Activated T-helper 1 cell treated with anti-CD3 and anti-CD28 coated beads, Interleukin-12 subunit alpha, Interleukin-12 subunit beta, Interleukin-2, Interleukin-4 antibody, amounts not matched to agents 30 ng/mL and 10 ng/mL and 1 ng/mL, durations not matched to agents 14 hours and 24 hours and 36 hours (primary cell): ENCODE measurements around the gene ZNF638. TPM values are rescaled to one million over a fixed set of nuclear protein-coding genes. Genes with fewer than 3 reads are reported as not detected.
A peak's percentile ranks its signal among the peaks of the same experiment; 100 is the strongest.

Source experiments
- DNase-seq: peaks from one replicate; pipeline ENCODE4 v3.0.0; 2021; ENCODE audit warnings: low spot score
- H3K27ac Mint-ChIP-seq: one replicate; pipeline ENCODE4 v1.8.0; 2021; ENCODE audit warnings: mild to moderate bottlenecking, mixed read lengths
- H3K27me3 Mint-ChIP-seq: one replicate; pipeline ENCODE4 v1.8.0; 2022; ENCODE audit warnings: mild to moderate bottlenecking, moderate library complexity, mixed read lengths; ENCODE audit not compliant: insufficient read depth
- H3K36me3 Mint-ChIP-seq: one replicate; pipeline ENCODE4 v1.8.0; 2021; ENCODE audit warnings: low read depth, mixed read lengths
- H3K4me1 Mint-ChIP-seq: one replicate; pipeline ENCODE4 v1.8.0; 2021; ENCODE audit warnings: low read depth, mixed read lengths
- H3K4me3 Mint-ChIP-seq: one replicate; pipeline ENCODE4 v1.8.0; 2021; ENCODE audit warnings: mild to moderate bottlenecking, moderate library complexity, mixed read lengths
- H3K9me3 Mint-ChIP-seq: one replicate; pipeline ENCODE4 v1.8.0; 2021; ENCODE audit warnings: mixed read lengths
- intact Hi-C: fragments of 100-400 bp; cut with micrococcal nuclease; formaldehyde crosslinking; loops from one replicate; pipeline ENCODE4 v1.15.1; 2024
- total RNA-seq: library from RNA; stranded (reverse); gene quantifications from 2 replicates; pipeline ENCODE4 v1.2.3, GENCODE V29; 2022

Gene ZNF638
- total RNA-seq, 1 donor from 2014 or later = 88.8 TPM

DNA sequence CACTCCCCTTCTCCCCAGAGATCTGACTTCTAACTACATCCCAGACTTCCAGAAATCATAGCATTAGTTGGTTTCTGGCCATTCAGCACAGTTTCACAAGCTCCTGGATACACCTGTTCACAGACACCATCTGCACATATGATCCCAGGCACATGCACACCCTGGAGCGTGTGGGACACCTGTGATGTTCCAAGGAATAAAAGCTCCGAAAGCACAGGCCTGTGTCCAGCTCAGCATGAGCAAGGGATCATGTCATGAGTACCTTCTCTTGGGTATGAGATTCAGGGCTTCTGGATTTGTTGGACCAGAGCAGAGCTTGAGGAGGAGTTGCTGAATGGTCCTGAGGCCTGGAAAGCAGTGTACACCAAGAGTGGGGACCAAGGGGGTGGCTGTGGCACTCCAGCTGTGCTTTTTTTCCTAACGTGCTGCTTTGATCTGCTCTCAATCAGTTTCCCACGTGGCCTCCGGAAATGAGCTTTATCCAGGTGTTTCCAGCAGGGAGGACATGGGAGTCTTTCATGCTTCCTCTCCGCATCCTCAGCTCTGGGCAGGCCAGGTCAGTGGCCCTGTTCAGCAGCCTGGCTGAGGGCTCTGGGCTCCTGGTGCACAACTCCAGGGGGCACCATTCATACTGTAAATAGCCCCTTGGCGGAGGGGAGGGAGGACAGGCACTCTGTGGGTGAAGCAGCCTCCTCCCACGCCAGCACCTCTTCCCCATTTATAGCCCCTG is 123.6 kb downstream of the ZNF638 start:
- intact Hi-C loops = no loop called here
- Mint-ChIP-seq H3K4me3 (no peak overlapping the region), H3K27me3 (peaks cover 33% of the 10 kb centered on the region), H3K27ac (no peak overlapping the region), H3K4me1 (peaks cover 22% of the 10 kb centered on the region), H3K36me3 (no peaks in the 10 kb centered on the region), H3K9me3 (no peaks in the 10 kb centered on the region)
- no peak for DNase-seq

DNA sequence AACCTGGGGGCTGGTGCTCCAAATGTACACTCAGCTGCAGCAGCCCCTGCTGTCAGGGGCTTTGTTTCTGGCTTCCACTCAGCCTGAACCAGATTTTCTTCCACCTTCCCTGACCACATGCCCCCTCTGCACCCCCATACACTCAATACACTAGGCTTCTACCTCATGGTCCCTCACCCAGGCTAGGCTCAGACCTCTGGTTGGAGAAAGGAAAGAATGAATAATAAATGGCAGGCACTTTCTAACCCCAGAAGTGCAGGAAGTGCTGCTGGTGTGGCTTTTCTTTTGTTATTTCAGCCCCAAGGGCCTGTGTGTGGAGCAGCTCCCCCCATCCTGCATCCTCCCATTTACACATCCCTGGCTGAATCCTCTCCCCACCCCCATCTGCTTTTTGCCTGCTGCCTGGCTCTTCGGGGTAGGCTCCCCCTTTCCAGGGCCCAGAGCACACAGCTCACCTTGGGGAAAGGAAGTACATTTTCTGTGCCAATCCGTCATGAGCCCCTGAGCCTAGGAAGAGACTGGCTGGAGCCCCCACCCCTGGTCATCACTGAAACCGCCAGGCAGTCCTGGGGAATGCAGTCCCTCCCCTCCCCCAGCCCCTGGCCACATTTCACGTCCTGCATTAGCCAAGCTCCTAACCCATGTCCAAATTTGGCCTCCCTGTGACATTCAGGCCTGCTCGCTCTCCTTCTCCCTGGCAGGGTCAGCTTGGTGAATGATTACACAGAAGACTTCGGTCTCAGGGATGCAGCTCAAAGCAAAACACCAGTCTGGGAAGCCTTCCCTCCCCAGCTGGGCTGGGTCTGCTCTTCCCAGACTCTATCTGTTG is 124.4 kb downstream of the ZNF638 start:
- intact Hi-C loops = no loop called here
- DNase-seq = no peak
- Mint-ChIP-seq H3K27me3 (peaks cover 33% of the 10 kb centered on the region), H3K9me3 (no peaks in the 10 kb centered on the region), H3K27ac (no peak overlapping the region), H3K4me1 (peaks cover 22% of the 10 kb centered on the region), H3K36me3 (no peaks in the 10 kb centered on the region), H3K4me3 (peak overlapping the region; percentile 29)

DNA sequence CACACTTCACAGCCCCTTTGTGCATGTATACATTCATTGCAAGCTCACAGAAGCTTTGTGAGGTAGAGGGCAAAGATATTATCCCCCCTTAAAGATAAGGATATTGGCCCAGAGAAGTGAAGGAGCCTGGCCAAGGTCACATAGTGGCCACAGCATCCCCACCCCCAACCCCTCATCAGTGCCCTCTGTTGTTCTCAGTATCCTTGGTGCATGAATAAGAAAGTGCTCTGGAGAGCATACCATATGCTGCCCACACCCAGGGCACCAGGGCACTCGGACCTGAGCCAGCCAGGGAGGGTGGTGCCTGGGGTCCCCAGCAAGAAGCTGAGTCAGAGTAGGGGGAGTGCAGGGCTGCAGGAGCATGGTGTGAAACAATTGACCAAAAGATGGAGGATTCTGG is 125.0 kb downstream of the ZNF638 start:
- intact Hi-C loops = no loop called here
- Mint-ChIP-seq H3K4me1 (peaks cover 22% of the 10 kb centered on the region), H3K4me3 (no peak overlapping the region), H3K27ac (no peak overlapping the region), H3K27me3 (peaks cover 26% of the 10 kb centered on the region), H3K36me3 (no peaks in the 10 kb centered on the region), H3K9me3 (no peaks in the 10 kb centered on the region)
- no peak for DNase-seq

DNA sequence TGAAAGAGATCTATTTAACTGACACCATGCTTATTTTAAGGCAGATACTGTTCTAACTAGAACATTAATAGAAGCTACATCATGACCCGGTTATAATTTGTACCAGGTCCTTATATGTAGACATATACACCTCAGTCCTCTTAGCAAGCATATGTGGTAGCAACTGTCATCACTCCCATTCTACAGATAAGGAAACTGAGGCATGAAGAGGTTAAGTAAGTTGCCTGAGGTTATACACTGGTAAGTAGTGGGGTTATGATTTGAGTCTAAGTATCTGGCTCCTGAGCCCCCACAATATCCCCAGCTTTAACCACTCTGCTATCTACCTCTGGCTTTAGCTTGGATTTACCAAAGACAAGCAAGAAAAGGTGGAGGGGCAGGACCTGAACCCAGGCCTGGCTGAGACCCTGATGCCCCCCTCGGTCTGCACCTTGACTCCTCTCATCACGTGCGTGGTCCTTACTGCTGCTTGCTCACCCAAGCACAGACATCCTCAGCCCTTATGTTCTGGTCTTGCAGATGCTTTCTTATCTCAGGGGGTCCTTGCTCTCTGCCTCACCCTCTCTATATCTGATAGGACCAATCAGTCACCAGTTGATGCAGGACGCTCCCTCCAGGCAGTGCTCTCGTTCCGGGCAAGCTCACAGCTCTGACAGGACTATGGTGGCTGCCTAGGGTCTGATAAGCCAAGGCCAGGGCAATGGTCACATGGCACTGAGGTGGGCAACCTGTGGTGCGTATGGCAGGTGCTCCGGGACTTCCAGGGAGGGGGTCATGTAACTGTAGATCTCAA is 125.7 kb downstream of the ZNF638 start:
- H3K27me3 Mint-ChIP-seq = peaks cover 22% of the 10 kb centered on the region
- H3K4me1 Mint-ChIP-seq = peaks cover 20% of the 10 kb centered on the region
- no peak overlapping the region for H3K4me3 Mint-ChIP-seq
- intact Hi-C loops = no loop called here
- no peaks in the 10 kb centered on the region for H3K36me3 Mint-ChIP-seq
- no peak for DNase-seq
- no peak overlapping the region for H3K27ac Mint-ChIP-seq
- H3K9me3 Mint-ChIP-seq = no peaks in the 10 kb centered on the region

DNA sequence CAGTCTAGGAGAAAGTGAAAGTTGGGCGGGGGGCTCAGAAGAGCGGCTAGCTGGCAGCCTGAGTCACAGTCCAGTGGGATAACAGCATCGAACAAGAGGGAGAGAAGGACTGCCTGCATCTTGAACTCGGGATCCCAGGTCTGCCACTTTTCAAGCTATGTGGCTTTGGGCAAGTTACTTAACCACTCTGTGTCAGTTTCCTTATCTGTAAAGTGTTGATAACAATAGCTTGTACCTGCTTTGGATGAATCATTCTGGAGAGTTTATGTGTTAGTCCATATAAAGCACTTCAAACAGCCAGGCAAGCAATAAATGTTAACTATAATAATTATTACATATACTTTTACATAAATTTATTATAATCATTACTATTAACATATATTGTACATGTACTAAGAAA is 126.3 kb downstream of the ZNF638 start:
- no peak overlapping the region for H3K27ac Mint-ChIP-seq
- intact Hi-C loops = no loop called here
- H3K36me3 Mint-ChIP-seq = no peaks in the 10 kb centered on the region
- H3K27me3 Mint-ChIP-seq = peaks cover 16% of the 10 kb centered on the region
- H3K4me1 Mint-ChIP-seq = peaks cover 14% of the 10 kb centered on the region
- no peak overlapping the region for H3K4me3 Mint-ChIP-seq
- DNase-seq = no peak
- H3K9me3 Mint-ChIP-seq = no peaks in the 10 kb centered on the region

DNA sequence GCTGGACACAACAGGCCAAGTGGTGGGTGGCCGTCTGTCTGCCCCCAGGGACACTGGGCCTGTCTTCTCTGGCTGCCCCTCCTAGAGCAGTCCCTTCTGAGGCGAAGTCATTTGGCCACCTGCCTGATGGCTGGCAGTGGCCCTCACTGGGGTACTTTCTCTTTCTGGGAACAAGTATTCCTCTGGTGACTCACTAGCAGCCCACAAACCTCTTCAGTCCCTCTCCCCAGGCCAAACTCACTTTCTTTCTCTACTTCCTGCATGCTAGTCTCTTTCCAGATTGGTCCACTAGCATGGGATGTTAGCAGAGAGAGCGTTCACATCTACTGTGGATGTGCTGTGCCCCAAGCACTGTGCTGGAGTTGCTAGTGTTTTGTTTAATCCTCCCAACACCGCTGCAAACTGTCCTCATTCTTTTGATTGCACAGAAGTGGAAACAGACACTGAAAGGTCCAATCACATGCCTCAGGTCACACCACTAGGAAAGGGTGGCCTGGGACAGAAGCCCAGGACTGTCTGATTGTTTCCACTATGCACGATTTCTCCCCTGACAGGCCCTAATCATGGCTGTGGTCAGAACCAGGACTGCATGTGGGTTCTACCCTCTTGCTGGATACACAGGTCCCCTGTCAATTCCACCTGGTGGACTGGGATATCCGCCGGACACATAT is 127.0 kb downstream of the ZNF638 start:
- DNase-seq = no peak
- H3K4me3 Mint-ChIP-seq = no peak overlapping the region
- no peak overlapping the region for H3K27ac Mint-ChIP-seq
- intact Hi-C loops = no loop called here
- peaks cover 11% of the 10 kb centered on the region for H3K27me3 Mint-ChIP-seq
- peaks cover 12% of the 10 kb centered on the region for H3K4me1 Mint-ChIP-seq
- no peaks in the 10 kb centered on the region for H3K9me3 Mint-ChIP-seq
- H3K36me3 Mint-ChIP-seq = no peaks in the 10 kb centered on the region

DNA sequence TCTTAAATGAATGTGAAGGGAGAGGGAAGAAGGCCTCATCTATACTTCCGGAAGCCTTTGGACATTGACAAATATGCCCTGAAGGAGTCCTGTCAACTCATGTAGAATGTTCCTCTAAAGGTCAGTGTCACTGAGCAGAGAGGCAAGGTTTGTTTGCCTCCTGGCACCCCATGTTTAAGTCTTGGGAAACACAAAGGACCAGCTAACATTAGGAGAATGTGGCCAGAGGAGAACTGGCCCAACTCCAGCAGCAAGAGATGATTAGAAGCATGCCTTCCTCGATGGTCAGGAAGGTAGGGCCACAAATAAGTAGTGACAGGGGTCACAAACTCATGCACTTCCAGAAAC is 127.5 kb downstream of the ZNF638 start:
- H3K4me3 Mint-ChIP-seq = no peak overlapping the region
- DNase-seq = no peak
- no peaks in the 10 kb centered on the region for H3K9me3 Mint-ChIP-seq
- no peaks in the 10 kb centered on the region for H3K36me3 Mint-ChIP-seq
- intact Hi-C loops = no loop called here
- peaks cover 11% of the 10 kb centered on the region for H3K27me3 Mint-ChIP-seq
- peaks cover 12% of the 10 kb centered on the region for H3K4me1 Mint-ChIP-seq
- H3K27ac Mint-ChIP-seq = no peak overlapping the region

DNA sequence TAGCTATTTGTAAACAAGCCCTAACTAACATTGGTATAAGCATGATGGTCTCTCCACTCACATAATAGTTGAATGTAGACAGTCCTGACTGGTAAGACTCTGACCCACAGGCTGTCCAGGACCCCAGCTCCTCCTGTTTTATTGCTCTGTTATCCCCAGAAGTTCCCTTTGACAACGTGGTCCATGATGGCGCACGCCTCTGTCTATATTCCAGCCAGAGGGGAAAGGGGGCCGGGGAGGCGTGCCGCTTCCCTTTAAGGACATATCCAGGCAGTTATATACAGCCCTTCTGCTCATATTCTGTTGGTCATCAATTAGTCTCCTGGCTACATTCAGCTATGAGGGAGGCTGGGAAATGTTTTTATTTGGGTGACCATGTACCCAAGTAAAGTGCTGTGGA is 128.5 kb downstream of the ZNF638 start:
- H3K27me3 Mint-ChIP-seq = peaks cover 11% of the 10 kb centered on the region
- no peak overlapping the region for H3K27ac Mint-ChIP-seq
- H3K9me3 Mint-ChIP-seq = no peaks in the 10 kb centered on the region
- H3K36me3 Mint-ChIP-seq = no peaks in the 10 kb centered on the region
- H3K4me1 Mint-ChIP-seq = peaks cover 12% of the 10 kb centered on the region
- DNase-seq = no peak
- no peak overlapping the region for H3K4me3 Mint-ChIP-seq
- intact Hi-C loops = no loop called here

DNA sequence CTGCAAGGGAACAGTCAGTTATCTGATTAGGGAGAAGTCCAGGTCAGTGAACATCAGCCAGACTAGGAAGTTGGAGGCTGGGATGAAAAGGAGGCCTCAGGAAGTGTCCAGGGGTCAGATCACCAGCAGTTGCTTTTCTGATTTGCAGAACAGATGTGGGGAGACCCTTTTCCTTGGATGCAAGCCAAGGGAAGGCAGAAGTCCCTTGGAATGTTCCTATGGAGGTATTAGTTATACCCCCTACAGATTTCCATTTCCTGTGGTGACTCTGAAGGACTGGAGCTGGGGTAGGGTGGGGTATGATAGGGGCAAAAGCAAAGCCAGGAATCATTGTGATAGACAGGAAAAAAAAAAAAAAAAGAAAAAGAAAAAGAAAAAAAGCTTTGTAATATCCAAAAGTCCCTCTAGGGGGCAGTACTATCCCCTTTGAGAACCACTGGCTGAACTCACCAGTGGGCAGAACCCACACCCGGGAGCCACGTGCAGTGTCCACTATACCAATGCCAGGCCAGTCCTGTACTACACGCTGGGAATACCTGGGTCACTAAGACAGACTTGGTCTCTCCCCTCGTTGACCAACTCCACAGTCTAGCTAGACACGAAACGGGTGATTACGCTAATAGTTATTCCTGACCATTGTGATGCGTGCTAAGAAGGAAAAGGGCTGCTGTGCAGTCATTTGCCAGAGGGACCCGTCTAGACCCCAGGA is 129.2 kb downstream of the ZNF638 start:
- no peak overlapping the region for H3K27ac Mint-ChIP-seq
- no peak overlapping the region for H3K4me3 Mint-ChIP-seq
- H3K9me3 Mint-ChIP-seq = no peaks in the 10 kb centered on the region
- no peaks in the 10 kb centered on the region for H3K36me3 Mint-ChIP-seq
- intact Hi-C loops = loop anchor here (1.0 kb wide), 1 partner anchor 50 kb away; no protein-coding TSS in a partner anchor
- DNase-seq = no peak
- peaks cover 8% of the 10 kb centered on the region for H3K4me1 Mint-ChIP-seq
- peaks cover 8% of the 10 kb centered on the region for H3K27me3 Mint-ChIP-seq

DNA sequence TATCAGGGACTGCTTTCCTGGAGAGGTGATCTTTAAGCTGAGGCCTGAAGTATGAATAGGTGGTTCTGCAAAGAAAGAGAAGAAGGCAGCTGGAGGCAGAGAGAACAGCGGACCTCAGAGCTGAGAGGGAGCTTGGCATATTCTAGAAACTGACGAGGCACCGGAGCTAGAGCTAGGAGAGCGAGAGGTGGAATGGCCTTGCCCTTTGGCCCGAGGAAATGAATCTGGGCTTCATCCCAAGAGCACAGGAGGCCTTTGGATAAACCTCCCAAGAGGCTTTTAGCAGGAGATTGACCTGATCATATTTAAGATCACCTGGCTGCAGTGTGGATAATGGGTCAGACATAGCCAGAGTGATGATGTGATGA is 129.7 kb downstream of the ZNF638 start:
- H3K27ac Mint-ChIP-seq = no peak overlapping the region
- DNase-seq = no peak
- no peak overlapping the region for H3K4me3 Mint-ChIP-seq

DNA sequence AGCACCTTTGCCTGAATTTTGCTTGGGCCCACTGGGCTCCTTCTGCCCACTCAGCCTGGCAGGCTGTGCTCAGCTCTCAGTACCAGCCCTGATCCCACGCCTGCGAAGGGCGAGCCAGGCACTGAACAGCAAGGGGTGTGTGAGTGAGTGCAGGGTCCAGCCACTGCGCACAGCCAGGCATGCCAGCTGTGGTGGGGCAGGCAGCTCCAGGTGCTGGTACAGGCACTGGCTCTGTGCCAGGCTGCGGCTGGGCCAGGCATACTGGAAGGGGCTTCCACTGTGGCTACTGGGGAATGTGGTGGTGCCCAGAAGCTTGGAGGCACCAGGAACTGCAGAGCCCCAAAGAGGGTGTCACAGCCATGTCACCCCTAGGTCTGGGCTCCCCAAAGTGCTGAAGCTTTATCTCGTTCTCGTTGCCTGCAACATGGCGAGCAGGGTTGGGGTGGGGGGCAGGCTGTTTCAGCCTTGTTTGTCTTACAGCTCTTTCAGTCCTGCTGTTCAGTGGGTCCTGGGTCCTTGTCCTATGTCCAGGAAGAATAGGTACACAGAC is 130.5 kb downstream of the ZNF638 start:
- H3K27ac Mint-ChIP-seq = no peak overlapping the region
- no peaks in the 10 kb centered on the region for H3K36me3 Mint-ChIP-seq
- intact Hi-C loops = no loop called here
- no peaks in the 10 kb centered on the region for H3K9me3 Mint-ChIP-seq
- H3K4me1 Mint-ChIP-seq = peaks cover 4% of the 10 kb centered on the region
- peaks cover 7% of the 10 kb centered on the region for H3K27me3 Mint-ChIP-seq
- no peak overlapping the region for H3K4me3 Mint-ChIP-seq
- DNase-seq = no peak

More for the DNA sequence above, 129.7 kb downstream of the ZNF638 start:
- Mint-ChIP-seq H3K36me3 (no peaks in the 10 kb centered on the region), H3K27me3 (peaks cover 4% of the 10 kb centered on the region), H3K4me1 (peaks cover 2% of the 10 kb centered on the region), H3K9me3 (no peaks in the 10 kb centered on the region)
- intact Hi-C loops = loop anchor here (1.0 kb wide), 1 partner anchor 49 kb away; no protein-coding TSS in a partner anchor
